ENCODE data around the gene FAM228A. TPM values are rescaled to one million over a fixed set of nuclear protein-coding genes. Genes with fewer than 3 reads are reported as not detected.

Gene FAM228A
- total and polyA plus RNA-seq, 2 donors from 2014 or later: 0.39 to 0.76 TPM

GRCh38 chr2:24204505-24204904, 29.7 kb downstream of the FAM228A start:
- peaks cover 0 to 45% (median 23%) of the 10 kb centered on the region in 3 donors for H3K36me3 ChIP-seq (ENCODE audit: control insufficient read depth in 2 of 3, insufficient read depth in 3 of 3, low read length in 3 of 3)
- DNase-seq (no peak), FAIRE-seq (no peak)
- no peak overlapping the region for H3K27ac ChIP-seq (ENCODE audit: low read depth in 2 of 2, low read length in 2 of 2)
- H3K9me3 ChIP-seq (ENCODE audit: control insufficient read depth in 2 of 3, insufficient read depth in 1 of 3, low read length in 3 of 3): no peaks in the 10 kb centered on the region
- TF ChIP-seq, protein P1, sequence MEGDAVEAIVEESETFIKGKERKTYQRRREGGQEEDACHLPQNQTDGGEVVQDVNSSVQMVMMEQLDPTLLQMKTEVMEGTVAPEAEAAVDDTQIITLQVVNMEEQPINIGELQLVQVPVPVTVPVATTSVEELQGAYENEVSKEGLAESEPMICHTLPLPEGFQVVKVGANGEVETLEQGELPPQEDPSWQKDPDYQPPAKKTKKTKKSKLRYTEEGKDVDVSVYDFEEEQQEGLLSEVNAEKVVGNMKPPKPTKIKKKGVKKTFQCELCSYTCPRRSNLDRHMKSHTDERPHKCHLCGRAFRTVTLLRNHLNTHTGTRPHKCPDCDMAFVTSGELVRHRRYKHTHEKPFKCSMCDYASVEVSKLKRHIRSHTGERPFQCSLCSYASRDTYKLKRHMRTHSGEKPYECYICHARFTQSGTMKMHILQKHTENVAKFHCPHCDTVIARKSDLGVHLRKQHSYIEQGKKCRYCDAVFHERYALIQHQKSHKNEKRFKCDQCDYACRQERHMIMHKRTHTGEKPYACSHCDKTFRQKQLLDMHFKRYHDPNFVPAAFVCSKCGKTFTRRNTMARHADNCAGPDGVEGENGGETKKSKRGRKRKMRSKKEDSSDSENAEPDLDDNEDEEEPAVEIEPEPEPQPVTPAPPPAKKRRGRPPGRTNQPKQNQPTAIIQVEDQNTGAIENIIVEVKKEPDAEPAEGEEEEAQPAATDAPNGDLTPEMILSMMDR (IDR thresholded peaks at IDR 0.05; ENCODE audit: borderline replicate concordance, extremely low read depth, insufficient read depth): no peak
- no peaks in the 10 kb centered on the region for H3K4me1 ChIP-seq (ENCODE audit: control insufficient read depth in 2 of 3, insufficient read depth in 2 of 3, low read depth in 1 of 3, low read length in 3 of 3)
- no peaks in the 10 kb centered on the region for H3K27me3 ChIP-seq (ENCODE audit: control insufficient read depth, insufficient read depth, low read length)
- no peak overlapping the region for H3K9ac ChIP-seq (ENCODE audit: low read length in 3 of 3)
- intact Hi-C loops (cut with DNase I): no loop called here
- no peak overlapping the region for H3K4me3 ChIP-seq (ENCODE audit: low read length in 3 of 3)

GRCh38 chr2:24205131-24205530, 30.3 kb downstream of the FAM228A start:
- Histone ChIP-seq H3K9ac (ENCODE audit: low read length in 3 of 3) (no peak overlapping the region), H3K4me1 (ENCODE audit: control insufficient read depth in 2 of 3, insufficient read depth in 2 of 3, low read depth in 1 of 3, low read length in 3 of 3) (no peaks in the 10 kb centered on the region), H3K9me3 (ENCODE audit: control insufficient read depth in 2 of 3, insufficient read depth in 1 of 3, low read length in 3 of 3) (no peaks in the 10 kb centered on the region), H3K36me3 (ENCODE audit: control insufficient read depth in 2 of 3, insufficient read depth in 3 of 3, low read length in 3 of 3) (peaks cover 0 to 46% (median 24%) of the 10 kb centered on the region in 3 donors), H3K27me3 (ENCODE audit: control insufficient read depth, insufficient read depth, low read length) (no peaks in the 10 kb centered on the region), H3K4me3 (ENCODE audit: low read length in 3 of 3) (no peak overlapping the region), H3K27ac (ENCODE audit: low read depth in 2 of 2, low read length in 2 of 2) (no peak overlapping the region)
- FAIRE-seq (no peak), DNase-seq (no peak)
- intact Hi-C loops (cut with DNase I): no loop called here
- TF ChIP-seq, protein P1 (IDR thresholded peaks at IDR 0.05; ENCODE audit: borderline replicate concordance, extremely low read depth, insufficient read depth): no peak

DNA sequence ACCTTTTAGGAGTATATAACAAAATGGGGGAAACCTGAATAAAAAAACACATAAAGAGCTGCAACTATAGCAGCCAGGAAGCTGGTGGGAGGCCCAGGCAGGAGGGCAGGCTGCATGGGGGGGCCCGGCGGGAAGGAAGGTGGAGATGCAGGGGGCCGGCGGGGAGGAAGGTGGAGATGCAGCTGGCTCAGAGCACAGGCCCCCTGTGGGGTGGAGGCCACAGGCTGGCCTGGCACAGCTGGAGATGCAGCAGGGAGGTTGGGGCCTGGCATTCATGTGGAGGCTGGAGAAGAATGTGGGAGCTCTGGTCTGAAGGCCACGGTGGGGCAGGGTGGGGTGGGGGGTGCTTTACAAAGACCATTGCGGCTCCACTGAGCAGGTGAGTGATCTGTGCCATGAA, 31.4 kb downstream of the FAM228A start:
- Histone ChIP-seq H3K4me1 (ENCODE audit: control insufficient read depth in 2 of 3, insufficient read depth in 2 of 3, low read depth in 1 of 3, low read length in 3 of 3) (no peaks in the 10 kb centered on the region), H3K9ac (ENCODE audit: low read length in 3 of 3) (no peak overlapping the region), H3K27me3 (ENCODE audit: control insufficient read depth, insufficient read depth, low read length) (no peaks in the 10 kb centered on the region), H3K27ac (ENCODE audit: low read depth in 2 of 2, low read length in 2 of 2) (no peak overlapping the region), H3K9me3 (ENCODE audit: control insufficient read depth in 2 of 3, insufficient read depth in 1 of 3, low read length in 3 of 3) (no peaks in the 10 kb centered on the region), H3K36me3 (ENCODE audit: control insufficient read depth in 2 of 3, insufficient read depth in 3 of 3, low read length in 3 of 3) (peaks cover 0 to 52% (median 32%) of the 10 kb centered on the region in 3 donors), H3K4me3 (ENCODE audit: low read length in 3 of 3) (no peak overlapping the region)
- intact Hi-C loops (cut with DNase I): no loop called here
- TF ChIP-seq, protein P1 (IDR thresholded peaks at IDR 0.05; ENCODE audit: borderline replicate concordance, extremely low read depth, insufficient read depth): no peak
- DNase-seq: no peak
- no peak for FAIRE-seq

- H3K27ac ChIP-seq (ENCODE audit: low read depth in 2 of 2, low read length in 2 of 2): no peak overlapping the region
- TF ChIP-seq, protein P1 (IDR thresholded peaks at IDR 0.05; ENCODE audit: borderline replicate concordance, extremely low read depth, insufficient read depth): no peak
- H3K27me3 ChIP-seq (ENCODE audit: control insufficient read depth, insufficient read depth, low read length): no peaks in the 10 kb centered on the region
- no peak overlapping the region for H3K9ac ChIP-seq (ENCODE audit: low read length in 3 of 3)
- peaks cover 0 to 56% (median 36%) of the 10 kb centered on the region in 3 donors for H3K36me3 ChIP-seq (ENCODE audit: control insufficient read depth in 2 of 3, insufficient read depth in 3 of 3, low read length in 3 of 3)
- H3K4me1 ChIP-seq (ENCODE audit: control insufficient read depth in 2 of 3, insufficient read depth in 2 of 3, low read depth in 1 of 3, low read length in 3 of 3): no peaks in the 10 kb centered on the region
- DNase-seq (no peak), FAIRE-seq (no peak)
- no peak overlapping the region for H3K4me3 ChIP-seq (ENCODE audit: low read length in 3 of 3)
- H3K9me3 ChIP-seq (ENCODE audit: control insufficient read depth in 2 of 3, insufficient read depth in 1 of 3, low read length in 3 of 3): no peaks in the 10 kb centered on the region
- intact Hi-C loops (cut with DNase I): no loop called here
Measured at GRCh38 chr2:24206714-24207113, 31.9 kb downstream of the FAM228A start.
